ENCODE results near the gene FYN.

The FYN gene

GRCh38 chr6:111628142-111628850 lies 245.0 kb downstream of the FYN start:
- DNase-seq (ENCODE audit: low read depth in 2 of 2) = no peak

DNA sequence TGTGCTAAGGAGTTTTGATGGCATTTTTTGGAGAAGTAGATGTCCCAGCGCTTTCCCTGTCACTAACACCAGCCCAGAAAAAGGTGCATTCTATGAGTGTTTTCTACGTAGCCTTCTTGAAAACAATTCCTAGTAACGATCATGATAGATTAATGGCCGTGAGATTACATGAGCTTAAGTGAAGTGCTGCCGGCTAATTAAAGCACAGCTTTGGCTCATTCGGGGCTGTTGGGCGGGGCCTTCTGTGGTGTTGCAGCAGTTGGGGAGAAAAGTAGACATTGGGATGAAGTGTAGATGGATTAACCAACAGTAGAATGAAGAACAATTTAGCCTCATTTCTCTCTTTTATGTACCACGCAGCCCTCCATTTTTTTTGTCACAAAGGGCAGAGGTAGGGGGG lies 246.8 kb downstream of the FYN start:
- DNase-seq (ENCODE audit: low read depth in 2 of 2) = no peak

DNA sequence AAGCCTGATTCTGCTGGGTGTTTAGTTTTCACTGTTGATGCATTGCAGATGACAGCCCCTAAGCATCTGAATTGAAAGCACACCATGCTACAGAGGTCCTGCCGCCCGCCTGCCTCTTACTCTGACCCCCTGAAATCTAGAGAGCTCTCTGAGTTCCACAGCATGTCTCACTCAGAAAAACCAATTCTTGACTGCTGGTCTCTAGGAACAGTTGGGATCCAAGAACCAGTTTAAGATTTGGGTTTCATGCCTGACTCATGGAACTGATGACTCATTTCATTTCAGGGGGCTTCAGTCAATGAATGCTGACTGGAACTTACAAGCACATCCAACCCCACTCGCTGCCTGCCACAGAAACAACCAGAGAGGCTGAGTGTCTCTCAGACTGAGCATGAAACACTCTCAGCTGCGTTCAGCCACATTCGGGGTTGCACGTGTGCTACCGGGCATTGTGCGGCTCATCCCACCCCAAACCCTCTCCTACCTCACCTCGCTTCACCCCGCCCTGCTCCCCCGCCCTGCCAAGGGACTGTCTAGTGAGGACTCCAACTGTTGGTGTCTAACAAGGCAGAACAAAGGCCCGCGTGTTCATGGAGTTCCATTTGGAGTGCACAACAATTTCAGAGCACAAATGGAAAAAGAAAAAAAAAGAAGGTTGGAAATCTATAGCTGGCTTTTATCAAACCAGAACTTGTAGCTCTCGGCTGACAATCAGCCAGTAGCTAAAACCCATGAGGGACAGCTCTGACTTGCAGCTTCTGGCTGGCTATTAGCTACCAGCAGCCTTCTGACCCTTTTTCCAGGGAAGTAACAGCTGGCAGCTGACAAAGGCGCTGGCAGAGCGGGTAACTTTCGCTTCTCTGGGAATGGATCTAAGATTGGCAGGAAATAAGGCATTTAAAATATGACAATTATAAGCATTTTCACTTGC lies 247.5 kb downstream of the FYN start:
- no peak for DNase-seq (ENCODE audit: low read depth in 2 of 2)

GRCh38 chr6:111625099-111625416 lies 248.2 kb downstream of the FYN start:
- no peak for DNase-seq (ENCODE audit: low read depth in 2 of 2)

DNA sequence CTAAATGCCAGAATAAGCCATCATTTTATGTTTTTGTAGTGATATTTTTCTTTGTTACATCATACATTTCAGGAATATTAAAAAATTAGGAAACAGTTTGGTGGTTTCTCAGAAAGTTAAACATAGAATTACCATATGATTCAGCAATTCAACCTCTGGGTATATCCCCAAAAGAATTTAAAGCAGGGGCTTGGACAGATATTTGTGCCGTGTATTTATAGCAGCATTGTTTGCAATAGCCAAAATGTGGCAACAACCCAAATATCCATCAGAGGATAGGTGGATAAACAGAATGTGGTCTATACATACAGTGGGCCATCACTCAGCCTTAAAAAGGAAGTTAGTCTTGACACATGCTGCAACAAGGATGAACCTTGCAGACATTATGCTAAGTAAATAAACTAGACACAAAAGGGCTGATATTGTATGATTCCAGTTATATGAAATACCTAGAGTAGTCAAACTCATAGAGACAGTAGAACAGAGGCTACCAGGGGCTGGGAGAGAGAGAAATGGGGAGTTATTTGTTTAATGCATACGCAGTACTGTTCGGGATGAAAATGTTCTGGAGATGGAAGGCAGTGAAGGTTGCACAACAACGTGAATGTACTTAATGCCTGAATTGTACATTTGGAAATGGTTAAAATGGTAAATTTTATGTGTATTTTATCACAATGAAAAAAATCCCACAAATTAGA lies 248.7 kb downstream of the FYN start:
- DNase-seq (ENCODE audit: low read depth in 2 of 2) = no peak

DNA sequence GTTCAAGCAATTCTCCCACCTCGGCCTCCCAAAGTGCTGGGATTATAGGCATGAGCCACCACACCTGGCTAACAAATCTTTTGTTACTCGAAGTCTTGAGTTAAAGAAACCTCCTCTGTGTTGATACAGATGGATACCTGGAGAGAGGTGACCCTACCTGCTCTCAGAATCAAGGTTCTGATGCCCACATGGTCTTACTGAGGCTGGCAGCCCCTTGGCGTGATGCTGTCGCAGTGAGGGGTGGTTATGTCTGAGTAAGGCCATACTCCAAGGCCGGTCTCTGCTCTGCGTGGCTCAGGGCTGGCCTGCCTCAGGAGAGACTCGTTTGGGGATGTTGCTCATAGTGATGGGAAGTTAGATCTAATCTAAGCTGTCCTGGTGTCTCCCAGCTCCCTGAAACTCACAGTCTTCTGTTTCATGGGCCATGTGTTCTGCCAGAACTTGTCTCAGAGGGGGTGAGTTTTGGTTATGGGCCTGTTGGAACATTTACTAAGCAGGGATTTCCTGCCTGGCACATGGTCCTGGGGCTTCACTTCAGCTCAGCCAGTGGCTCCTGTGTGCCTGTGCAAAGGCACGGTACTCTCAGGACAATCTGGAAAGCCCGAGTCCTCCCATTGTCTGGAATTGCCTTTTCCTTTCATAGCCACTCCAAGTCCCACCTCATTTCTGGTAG lies 250.1 kb downstream of the FYN start:
- DNase-seq (ENCODE audit: low read depth in 2 of 2) = no peak

GRCh38 chr6:111620169-111620568 lies 253.1 kb downstream of the FYN start:
- no peak for DNase-seq (ENCODE audit: low read depth in 2 of 2)

DNA sequence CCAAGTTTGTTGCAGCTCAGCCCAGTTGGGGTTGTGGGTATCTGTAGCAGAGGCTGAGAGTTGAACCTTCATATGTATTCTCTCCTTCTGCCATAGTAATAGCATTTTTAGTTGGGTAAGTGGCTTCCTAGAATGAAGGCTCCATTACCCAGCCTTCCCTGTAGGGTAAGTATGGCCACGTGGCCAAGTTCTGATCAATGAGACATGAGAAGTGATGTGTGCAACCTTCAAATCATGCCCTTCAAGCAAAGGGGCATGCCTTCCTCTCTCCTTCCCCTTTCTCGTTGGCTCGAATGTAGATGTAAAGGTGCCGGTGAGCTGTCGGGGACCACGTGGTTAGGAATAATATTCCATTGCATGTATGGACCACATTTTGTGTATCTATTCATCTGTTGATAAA lies 254.8 kb downstream of the FYN start:
- no peak for DNase-seq (ENCODE audit: low read depth in 2 of 2)

GRCh38 chr6:111617149-111617548 lies 256.1 kb downstream of the FYN start:
- no peak for DNase-seq (ENCODE audit: low read depth in 2 of 2)

DNA sequence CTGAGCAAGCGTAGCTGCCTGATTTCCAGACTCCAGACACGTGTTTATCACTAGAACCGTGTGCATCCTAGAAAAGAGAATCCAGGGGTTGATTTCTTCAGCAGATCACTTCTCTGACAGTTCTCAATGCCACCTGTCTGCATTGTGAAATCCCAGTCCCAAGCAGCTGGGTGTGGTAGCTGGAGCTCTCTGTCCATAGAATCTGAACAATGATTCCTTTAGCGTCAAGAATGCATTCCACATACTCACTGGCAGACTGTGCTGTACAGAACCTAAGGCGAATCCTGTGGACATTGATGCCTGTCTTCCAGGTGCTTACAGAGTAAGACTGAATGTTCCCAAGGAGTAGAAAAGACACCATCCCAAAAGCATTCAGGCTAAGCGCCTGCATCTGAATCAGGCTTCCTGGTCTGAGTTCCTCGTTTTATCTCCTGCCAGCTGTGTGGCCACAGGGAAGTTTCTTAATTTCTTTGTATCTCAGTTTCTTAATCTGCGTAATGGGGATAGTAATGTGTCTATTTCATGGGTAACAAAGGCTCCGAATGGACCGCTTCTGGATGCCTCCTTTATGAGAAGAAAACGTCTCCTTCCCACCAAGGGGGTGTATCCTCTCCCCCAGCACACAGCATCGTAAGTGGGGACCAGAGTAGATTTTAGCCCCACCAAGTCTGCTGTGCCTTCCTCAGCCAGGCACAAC lies 257.2 kb downstream of the FYN start:
- no peak for DNase-seq (ENCODE audit: low read depth in 2 of 2)

GRCh38 chr6:111614833-111615582 lies 258.2 kb downstream of the FYN start:
- DNase-seq (ENCODE audit: low read depth in 2 of 2) = no peak

DNA sequence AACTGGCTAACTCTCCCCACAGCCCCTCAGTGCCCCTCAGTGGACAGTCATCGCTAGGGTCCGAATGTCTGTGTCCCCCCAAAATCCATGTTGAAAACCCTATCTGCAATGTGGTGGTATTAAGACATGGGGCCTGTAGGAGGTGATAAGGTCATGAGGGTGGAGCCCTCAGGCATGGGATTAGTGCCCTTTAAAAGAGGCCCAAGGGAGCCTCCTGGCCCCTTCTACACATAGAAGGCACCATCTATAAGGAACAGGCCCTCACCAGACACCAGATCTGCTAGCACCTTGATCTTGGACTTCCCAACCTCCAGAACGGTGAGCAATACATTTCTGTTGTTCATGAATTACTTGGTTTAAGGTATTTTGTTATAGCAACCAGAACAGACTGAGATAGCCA lies 260.9 kb downstream of the FYN start:
- no peak for DNase-seq (ENCODE audit: low read depth in 2 of 2)

DNA sequence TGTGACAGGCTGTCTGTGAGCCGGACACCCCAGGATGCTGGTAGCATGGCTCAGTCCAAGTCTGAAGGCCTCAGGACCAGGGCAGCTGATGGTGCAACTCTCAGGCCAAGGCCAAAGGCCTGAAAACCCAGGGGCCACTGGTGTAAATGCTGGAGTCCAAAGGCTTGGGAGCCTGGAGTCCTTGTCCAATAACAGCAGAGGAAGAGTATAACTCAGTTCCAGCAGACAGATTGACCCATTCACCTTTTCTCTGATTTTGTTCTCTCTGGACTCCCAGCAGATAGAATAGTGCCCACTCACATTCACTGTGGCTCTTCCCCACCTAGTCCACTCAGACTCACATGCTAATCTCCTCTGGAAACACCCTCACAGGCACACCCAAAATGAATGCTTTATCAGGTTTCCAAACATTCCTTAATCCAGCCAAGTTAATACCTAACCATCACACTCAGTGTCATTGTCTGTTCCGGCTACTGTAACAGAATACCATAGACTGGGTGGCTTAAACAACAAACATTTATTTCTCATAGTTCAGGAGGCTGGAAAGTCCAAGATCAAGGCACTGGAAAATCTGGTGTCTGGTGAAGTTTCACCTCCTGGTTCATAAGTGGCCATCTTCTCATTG lies 262.6 kb downstream of the FYN start:
- no peak for DNase-seq (ENCODE audit: low read depth in 2 of 2)

Data from stimulated activated CD4-positive, alpha-beta T cell treated with anti-CD3 and anti-CD28 coated beads, Interleukin-4, amount 100 ng/mL, for 48 hours (primary cell).